GM21423 (cell line): ENCODE results near the gene EPM2A.
"Not testable (repeated sequence)": the region's sequence is repeated elsewhere in the genome, so short reads cannot be mapped to it uniquely, and the experiment has no call there.

Experiments
- ATAC-seq: cut with Tn5 transposase; IDR thresholded peaks from one replicate; pipeline ENCODE4 v1.9.1; 2021; ENCODE audit warnings: mild to moderate bottlenecking, moderate library complexity; ENCODE audit not compliant: unreplicated experiment

EPM2A gene

GRCh38 chr6:145735356-145736165 lies at the start of gene EPM2A:
TSS of gene EPM2A (minus strand) at chr6:145735520. CDS start at chr6:145735498, 22 bp downstream.
- ATAC-seq, result peak; percentile 64

- ATAC-seq, result peak; percentile 93
Observed at GRCh38 chr6:145784683-145785082, 49.4 kb upstream of the EPM2A start.

- no peak for ATAC-seq
Observed at GRCh38 chr6:145783796-145784195, 48.5 kb upstream of the EPM2A start.

- no peak for ATAC-seq
Observed at GRCh38 chr6:145772846-145773245, 37.5 kb upstream of the EPM2A start.

GRCh38 chr6:145765449-145765848 lies 30.1 kb upstream of the EPM2A start:
- no peak for ATAC-seq

- ATAC-seq, result no peak
Observed at GRCh38 chr6:145763742-145764141, 28.4 kb upstream of the EPM2A start.

- ATAC-seq, result peak; percentile 74
Observed at GRCh38 chr6:145761584-145761983, 26.3 kb upstream of the EPM2A start.

- ATAC-seq, result no peak
Observed at GRCh38 chr6:145758113-145758512, 22.8 kb upstream of the EPM2A start.

- ATAC-seq, result no peak
Observed at GRCh38 chr6:145756170-145756662, 20.9 kb upstream of the EPM2A start.

GRCh38 chr6:145755682-145756081 lies 20.4 kb upstream of the EPM2A start:
- ATAC-seq, result no peak

GRCh38 chr6:145752638-145753037 lies 17.3 kb upstream of the EPM2A start:
- ATAC-seq, result no peak

GRCh38 chr6:145749632-145750031 lies 14.3 kb upstream of the EPM2A start:
- ATAC-seq, result peak; percentile 89

GRCh38 chr6:145745861-145746260 lies 10.5 kb upstream of the EPM2A start:
- ATAC-seq, result no peak

- ATAC-seq, result no peak
Observed at GRCh38 chr6:145744619-145745018, 9.3 kb upstream of the EPM2A start.

GRCh38 chr6:145743332-145743731 lies 8.0 kb upstream of the EPM2A start:
- no peak for ATAC-seq

GRCh38 chr6:145742472-145742871 lies 7.2 kb upstream of the EPM2A start:
- not testable (repeated sequence) for ATAC-seq

GRCh38 chr6:145739685-145740084 lies 4.4 kb upstream of the EPM2A start:
- not testable (repeated sequence) for ATAC-seq

- ATAC-seq, result no peak
Observed at GRCh38 chr6:145738265-145738664, 2.9 kb upstream of the EPM2A start.

GRCh38 chr6:145736661-145737144 lies 1.4 kb upstream of the EPM2A start:
- ATAC-seq, result no peak

- ATAC-seq, result peak; percentile 70
Observed at GRCh38 chr6:145734486-145735355, 599 bp downstream of the EPM2A start.

- no peak for ATAC-seq
Observed at GRCh38 chr6:145733810-145734209, 1.5 kb downstream of the EPM2A start.
